ENCODE data around the gene YJEFN3.
A peak's percentile ranks its signal among the peaks of the same experiment; 100 is the strongest.

The YJEFN3 gene

GRCh38 chr19:19528721-19529490 is at the start of gene YJEFN3:
Gene YJEFN3 (plus strand): TSS chr19:19528911. CDS start chr19:19528933, 22 bp downstream.
- peak within 1 kb of the TSS; percentile 13 for H3K4me3 ChIP-seq (ENCODE audit: low read depth, low read length)

- H3K4me3 ChIP-seq (ENCODE audit: low read depth, low read length) = no peak overlapping the region
Observed at GRCh38 chr19:19480688-19481087, 48.0 kb upstream of the YJEFN3 start.

- H3K4me3 ChIP-seq (ENCODE audit: low read depth, low read length) = no peak overlapping the region
Observed at GRCh38 chr19:19482809-19483596, 45.7 kb upstream of the YJEFN3 start.

GRCh38 chr19:19485161-19485997 is 43.3 kb upstream of the YJEFN3 start:
- no peak overlapping the region for H3K4me3 ChIP-seq (ENCODE audit: low read depth, low read length)

- H3K4me3 ChIP-seq (ENCODE audit: low read depth, low read length) = no peak overlapping the region
Observed at GRCh38 chr19:19485998-19486290, 42.8 kb upstream of the YJEFN3 start.

GRCh38 chr19:19486343-19487076 is 42.2 kb upstream of the YJEFN3 start:
- no peak overlapping the region for H3K4me3 ChIP-seq (ENCODE audit: low read depth, low read length)

- no peak overlapping the region for H3K4me3 ChIP-seq (ENCODE audit: low read depth, low read length)
Observed at GRCh38 chr19:19487077-19487949, 41.4 kb upstream of the YJEFN3 start.

- no peak overlapping the region for H3K4me3 ChIP-seq (ENCODE audit: low read depth, low read length)
Observed at GRCh38 chr19:19487950-19488874, 40.5 kb upstream of the YJEFN3 start.

- H3K4me3 ChIP-seq (ENCODE audit: low read depth, low read length) = no peak overlapping the region
Observed at GRCh38 chr19:19488875-19489690, 39.6 kb upstream of the YJEFN3 start.

- H3K4me3 ChIP-seq (ENCODE audit: low read depth, low read length) = no peak overlapping the region
Observed at GRCh38 chr19:19489804-19490204, 38.9 kb upstream of the YJEFN3 start.

- no peak overlapping the region for H3K4me3 ChIP-seq (ENCODE audit: low read depth, low read length)
Observed at GRCh38 chr19:19490214-19490968, 38.3 kb upstream of the YJEFN3 start.

- no peak overlapping the region for H3K4me3 ChIP-seq (ENCODE audit: low read depth, low read length)
Observed at GRCh38 chr19:19491321-19492025, 37.2 kb upstream of the YJEFN3 start.

- no peak overlapping the region for H3K4me3 ChIP-seq (ENCODE audit: low read depth, low read length)
Observed at GRCh38 chr19:19492026-19492610, 36.6 kb upstream of the YJEFN3 start.

- H3K4me3 ChIP-seq (ENCODE audit: low read depth, low read length) = no peak overlapping the region
Observed at GRCh38 chr19:19493841-19494546, 34.7 kb upstream of the YJEFN3 start.

All from iPS-11a (cell line).